HepG2 (cell line): ENCODE measurements around the gene NRK. TPM values are rescaled to one million over a fixed set of nuclear protein-coding genes. Genes with fewer than 3 reads are reported as not detected.

Source experiments
- ATAC-seq: fragments of 200-7000 bp; cut with Tn5 transposase; 3 replicates; pipeline ENCODE4 v1.9.1; 2020; ENCODE audit warnings: mild to moderate bottlenecking, moderate library complexity
- BruUV-seq: library from RNA; stranded (reverse); fragments of 400-500 nt; replicated peaks from 2 replicates; lab custom pipeline; 2021; lab: Mats Ljungman, UMichigan
- CTCF ChIA-PET: fragments of 300-600 bp; formaldehyde crosslinking; extraction: SDS; loops from one replicate; lab custom pipeline; 2021; ENCODE audit warnings: low total read pairs, inconsistent platforms, low intra/inter-chr PET ratio; lab: Yijun Ruan, JAX
- POLR2A ChIA-PET: fragments of 350-600 bp; sonication (Branson Sonifier 250); formaldehyde crosslinking; loops from one replicate; lab custom pipeline; 2020; ENCODE audit warnings: antibody characterized with exemption, inconsistent platforms; lab: Yijun Ruan, JAX
- DNase-seq: peaks from one replicate; pipeline ENCODE4 v3.0.0-alpha.2; 2015; ENCODE audit warnings: low spot score
- FAIRE-seq: peaks from 3 replicates; lab custom pipeline; 2011; peaks lifted over from hg19 to GRCh38; lab: Jason Lieb, UNC
- H2AFZ ChIP-seq: one replicate; pipeline ENCODE4 v1.6.1; 2011; ENCODE audit warnings: low read length, inconsistent platforms
- H3K27ac ChIP-seq: fragments of 300-600 bp; 3 replicates; pipeline ENCODE4 v1.8.0; 2011; ENCODE audit warnings: mixed run types, mild to moderate bottlenecking, mixed read lengths, low read length, inconsistent platforms; ENCODE audit not compliant: insufficient read depth; ENCODE audit errors: extremely low read length
- H3K27me3 ChIP-seq, 2 experiments: fragments of 200-600 bp in 1 of 2; 2 replicates in 1 of 2; 3 replicates in 1 of 2; pipeline versions ENCODE4 v1.6.0 to v1.8.0; 2011; ENCODE audit warnings: low read length in 2 of 2, mild to moderate bottlenecking in 2 of 2, moderate library complexity in 2 of 2, inconsistent platforms in 1 of 2; ENCODE audit not compliant: insufficient read depth in 2 of 2, control insufficient read depth in 1 of 2
- H3K36me3 ChIP-seq, 2 experiments: fragments of 200-600 bp in 1 of 2; replicated peaks in 1 of 2; 2 replicates in 1 of 2; 3 replicates in 1 of 2; pipeline versions ENCODE4 v1.5.1 to v1.8.0; 2011; ENCODE audit warnings: low read length in 2 of 2, inconsistent platforms in 1 of 2; ENCODE audit not compliant: insufficient read depth in 2 of 2, control insufficient read depth in 1 of 2
- H3K4me1 ChIP-seq: 2 replicates; pipeline ENCODE4 v1.5.1; 2012; ENCODE audit warnings: low read length, inconsistent platforms; ENCODE audit not compliant: insufficient read depth
- H3K4me2 ChIP-seq: 2 replicates; pipeline ENCODE4 v1.6.0; 2011; ENCODE audit warnings: low read depth, low read length, inconsistent platforms
- H3K4me3 ChIP-seq, 3 experiments: fragments of 200-600 bp in 1 of 3; sonication (generic), shearing (Covaris generic) in 1 of 3; replicated peaks in 1 of 3; 2 replicates each; pipeline ENCODE4 v1.5.1; 2011 to 2016; ENCODE audit warnings: low read length in 3 of 3, inconsistent platforms in 2 of 3, low read depth in 2 of 3, mild to moderate bottlenecking in 2 of 3, control low read depth in 1 of 3, mixed read lengths in 1 of 3; ENCODE audit not compliant: insufficient read depth in 1 of 3
- H3K79me2 ChIP-seq: one replicate; pipeline ENCODE4 v1.6.1; 2011; ENCODE audit warnings: low read length, inconsistent platforms; ENCODE audit not compliant: insufficient read depth
- H3K9ac ChIP-seq: 2 replicates; pipeline ENCODE4 v1.6.0; 2011; ENCODE audit warnings: mild to moderate bottlenecking, low read depth, low read length, inconsistent platforms; ENCODE audit not compliant: insufficient read depth
- H3K9me3 ChIP-seq: 2 replicates; pipeline ENCODE4 v1.5.1; 2012; ENCODE audit warnings: mild to moderate bottlenecking, low read length
- H4K20me1 ChIP-seq: 2 replicates; pipeline ENCODE4 v1.6.0; 2011; ENCODE audit warnings: inconsistent platforms, mild to moderate bottlenecking, low read length, moderate library complexity; ENCODE audit not compliant: insufficient read depth
- ATF1 ChIP-seq: IDR thresholded peaks from 2 replicates; pipeline ENCODE4 v1.6.1; 2016; ENCODE audit warnings: mild to moderate bottlenecking, control low read depth
- CBX1 ChIP-seq: IDR thresholded peaks from one replicate; pipeline ENCODE4 v1.6.1; 2016; ENCODE audit warnings: antibody characterized with exemption, low read depth
- CCAR2 ChIP-seq: fragments of 200-400 bp; formaldehyde crosslinking; optimal IDR thresholded peaks from 2 replicates; pipeline ENCODE3; 2018; ENCODE audit warnings: low read depth, mild to moderate bottlenecking, low read length, moderate library complexity
- CEBPG ChIP-seq: IDR thresholded peaks from 2 replicates; pipeline ENCODE4 v1.6.1; 2016
- FOXK2 ChIP-seq: fragments of 450-650 bp; IDR thresholded peaks from 2 replicates; pipeline ENCODE4 v1.6.1; 2016
- MED13 ChIP-seq: sonication (generic); formaldehyde crosslinking; IDR thresholded peaks from 2 replicates; pipeline ENCODE4 v1.5.0; 2020; ENCODE audit warnings: missing genetic modification reagents
- SMAD9 ChIP-seq: sonication (generic); formaldehyde crosslinking; IDR thresholded peaks from 2 replicates; pipeline ENCODE4 v1.5.1; 2020; ENCODE audit warnings: mild to moderate bottlenecking, missing genetic modification reagents
- ZNF563 ChIP-seq: sonication (generic); formaldehyde crosslinking; IDR thresholded peaks from 2 replicates; pipeline ENCODE4 v1.8.0; 2022; ENCODE audit warnings: mild to moderate bottlenecking, moderate library complexity, missing genetic modification reagents
- ZNF883 ChIP-seq: sonication (generic); formaldehyde crosslinking; IDR thresholded peaks from 2 replicates; pipeline ENCODE4 v1.5.1; 2020; ENCODE audit warnings: mild to moderate bottlenecking, missing genetic modification reagents; ENCODE audit errors: not compliant biosample characterization
- WGBS: methylation state at CpG from one replicate; pipeline ENCODE4 v1.1.6; 2017; ENCODE audit warnings: low lambda C conversion rate; 5-methylcytosine and 5-hydroxymethylcytosine counted together
- in situ Hi-C: cut with HindIII; loops from 2 replicates; pipeline ENCODE4 v1.10.0; 2017; ENCODE audit warnings: low pct_unique_long_range_greater_than_20kb; ENCODE audit not compliant: extremely low pct_ligation_motif_present
- intact Hi-C: fragments of 100-400 bp; cut with micrococcal nuclease; formaldehyde crosslinking; loops from one replicate; pipeline ENCODE4 v1.10.0; 2022; ENCODE audit not compliant: unreplicated experiment
- polyA plus RNA-seq, 8 experiments: library from polyadenylated mRNA; depleted of rRNA in 3 of 8; stranded (reverse) in 7 of 8; unstranded in 1 of 8; fragments of >200 nt; fragmentation: Illumina TruSeq in 4 of 8; extraction: Trizol in 4 of 8; gene quantifications; 2 replicates each; pipeline versions ENCODE4 v1.2.1 to v1.2.3, GENCODE V29; 2011 to 2016; ENCODE audit warnings: low read depth in 4 of 8, missing spikeins in 1 of 8, mixed read lengths in 1 of 8; ENCODE audit not compliant: insufficient read depth in 1 of 8
- total RNA-seq, 5 experiments: library from RNA; depleted of rRNA; stranded (reverse); fragments of >200 nt; fragmentation: Illumina TruSeq; extraction: Trizol; gene quantifications; 2 replicates each; pipeline ENCODE4 v1.2.3, GENCODE V29; 2016; ENCODE audit warnings: low read depth in 1 of 5
- TF ChIP-seq, protein P1 (sequence below): sonication (generic); formaldehyde crosslinking; IDR thresholded peaks from 2 replicates; pipeline ENCODE4 v1.5.0; 2020; ENCODE audit warnings: mild to moderate bottlenecking, missing genetic modification reagents
- TF ChIP-seq, protein P2 (sequence below): sonication (generic); formaldehyde crosslinking; IDR thresholded peaks from 2 replicates; pipeline ENCODE4 v1.4.0; 2020; ENCODE audit warnings: missing genetic modification reagents, mild to moderate bottlenecking, borderline replicate concordance
- TF ChIP-seq, protein P3 (sequence below): sonication (generic); formaldehyde crosslinking; IDR thresholded peaks from 2 replicates; pipeline ENCODE4 v1.4.0; 2020; ENCODE audit warnings: missing genetic modification reagents
- TF ChIP-seq, protein P4 (sequence below): sonication (generic); formaldehyde crosslinking; IDR thresholded peaks from 2 replicates; pipeline ENCODE4 v1.8.1; 2023; ENCODE audit warnings: mild to moderate bottlenecking, moderate library complexity, missing genetic modification reagents
- TF ChIP-seq, protein P5 (sequence below): sonication (generic); formaldehyde crosslinking; IDR thresholded peaks from 2 replicates; pipeline ENCODE4 v1.4.0; 2020; ENCODE audit warnings: mild to moderate bottlenecking, missing genetic modification reagents

The NRK gene
- total and polyA plus RNA-seq, 2 of the 13 experiments (the other 11 are each of a cell fraction or from before 2014, with no cell fraction given), result not detected

DNA sequence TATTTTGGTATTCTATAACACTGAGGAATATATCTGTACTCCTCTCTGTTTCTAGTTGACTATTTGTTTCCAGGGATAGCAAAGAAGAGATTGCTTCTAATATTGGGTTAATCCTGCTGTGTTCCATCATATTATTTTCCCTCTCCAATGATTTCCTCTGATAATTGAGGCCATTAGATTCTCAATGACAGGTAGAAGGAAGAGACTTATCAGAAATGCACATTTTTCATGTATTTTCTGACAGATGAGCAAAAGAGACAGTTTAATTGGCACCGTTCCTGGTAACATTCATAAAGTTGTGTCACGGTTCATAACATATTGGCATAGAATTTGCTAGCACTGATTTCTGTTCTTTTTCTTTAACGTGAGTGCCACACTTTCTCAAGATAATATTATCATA is 58.2 kb downstream of the NRK start:
- 3% methylated on average over 3 of the region's 3 CpGs for WGBS
- BruUV-seq, result no TSS peak
- no peak overlapping the region for H3K27ac ChIP-seq
- TF ChIP-seq, protein P1, sequence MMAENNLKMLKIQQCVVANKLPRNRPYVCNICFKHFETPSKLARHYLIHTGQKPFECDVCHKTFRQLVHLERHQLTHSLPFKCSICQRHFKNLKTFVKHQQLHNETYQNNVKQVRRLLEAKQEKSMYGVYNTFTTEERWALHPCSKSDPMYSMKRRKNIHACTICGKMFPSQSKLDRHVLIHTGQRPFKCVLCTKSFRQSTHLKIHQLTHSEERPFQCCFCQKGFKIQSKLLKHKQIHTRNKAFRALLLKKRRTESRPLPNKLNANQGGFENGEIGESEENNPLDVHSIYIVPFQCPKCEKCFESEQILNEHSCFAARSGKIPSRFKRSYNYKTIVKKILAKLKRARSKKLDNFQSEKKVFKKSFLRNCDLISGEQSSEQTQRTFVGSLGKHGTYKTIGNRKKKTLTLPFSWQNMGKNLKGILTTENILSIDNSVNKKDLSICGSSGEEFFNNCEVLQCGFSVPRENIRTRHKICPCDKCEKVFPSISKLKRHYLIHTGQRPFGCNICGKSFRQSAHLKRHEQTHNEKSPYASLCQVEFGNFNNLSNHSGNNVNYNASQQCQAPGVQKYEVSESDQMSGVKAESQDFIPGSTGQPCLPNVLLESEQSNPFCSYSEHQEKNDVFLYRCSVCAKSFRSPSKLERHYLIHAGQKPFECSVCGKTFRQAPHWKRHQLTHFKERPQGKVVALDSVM, result no peak
- TF ChIP-seq, protein P2, sequence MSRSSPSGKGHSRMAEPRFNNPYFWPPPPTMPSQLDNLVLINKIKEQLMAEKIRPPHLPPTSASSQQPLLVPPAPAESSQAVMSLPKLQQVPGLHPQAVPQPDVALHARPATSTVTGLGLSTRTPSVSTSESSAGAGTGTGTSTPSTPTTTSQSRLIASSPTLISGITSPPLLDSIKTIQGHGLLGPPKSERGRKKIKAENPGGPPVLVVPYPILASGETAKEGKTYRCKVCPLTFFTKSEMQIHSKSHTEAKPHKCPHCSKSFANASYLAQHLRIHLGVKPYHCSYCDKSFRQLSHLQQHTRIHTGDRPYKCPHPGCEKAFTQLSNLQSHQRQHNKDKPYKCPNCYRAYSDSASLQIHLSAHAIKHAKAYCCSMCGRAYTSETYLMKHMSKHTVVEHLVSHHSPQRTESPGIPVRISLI, result no peak
- no peak for TF ChIP-seq MED13 (CRISPR knock-in tag)
- TF ChIP-seq ZNF563 (CRISPR knock-in tag), result no peak
- TF ChIP-seq, protein P3, sequence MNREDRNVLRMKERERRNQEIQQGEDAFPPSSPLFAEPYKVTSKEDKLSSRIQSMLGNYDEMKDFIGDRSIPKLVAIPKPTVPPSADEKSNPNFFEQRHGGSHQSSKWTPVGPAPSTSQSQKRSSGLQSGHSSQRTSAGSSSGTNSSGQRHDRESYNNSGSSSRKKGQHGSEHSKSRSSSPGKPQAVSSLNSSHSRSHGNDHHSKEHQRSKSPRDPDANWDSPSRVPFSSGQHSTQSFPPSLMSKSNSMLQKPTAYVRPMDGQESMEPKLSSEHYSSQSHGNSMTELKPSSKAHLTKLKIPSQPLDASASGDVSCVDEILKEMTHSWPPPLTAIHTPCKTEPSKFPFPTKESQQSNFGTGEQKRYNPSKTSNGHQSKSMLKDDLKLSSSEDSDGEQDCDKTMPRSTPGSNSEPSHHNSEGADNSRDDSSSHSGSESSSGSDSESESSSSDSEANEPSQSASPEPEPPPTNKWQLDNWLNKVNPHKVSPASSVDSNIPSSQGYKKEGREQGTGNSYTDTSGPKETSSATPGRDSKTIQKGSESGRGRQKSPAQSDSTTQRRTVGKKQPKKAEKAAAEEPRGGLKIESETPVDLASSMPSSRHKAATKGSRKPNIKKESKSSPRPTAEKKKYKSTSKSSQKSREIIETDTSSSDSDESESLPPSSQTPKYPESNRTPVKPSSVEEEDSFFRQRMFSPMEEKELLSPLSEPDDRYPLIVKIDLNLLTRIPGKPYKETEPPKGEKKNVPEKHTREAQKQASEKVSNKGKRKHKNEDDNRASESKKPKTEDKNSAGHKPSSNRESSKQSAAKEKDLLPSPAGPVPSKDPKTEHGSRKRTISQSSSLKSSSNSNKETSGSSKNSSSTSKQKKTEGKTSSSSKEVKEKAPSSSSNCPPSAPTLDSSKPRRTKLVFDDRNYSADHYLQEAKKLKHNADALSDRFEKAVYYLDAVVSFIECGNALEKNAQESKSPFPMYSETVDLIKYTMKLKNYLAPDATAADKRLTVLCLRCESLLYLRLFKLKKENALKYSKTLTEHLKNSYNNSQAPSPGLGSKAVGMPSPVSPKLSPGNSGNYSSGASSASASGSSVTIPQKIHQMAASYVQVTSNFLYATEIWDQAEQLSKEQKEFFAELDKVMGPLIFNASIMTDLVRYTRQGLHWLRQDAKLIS (CRISPR knock-in tag), result no peak
- TF ChIP-seq CBX1, result no peak
- TF ChIP-seq CEBPG (CRISPR knock-in tag), result no peak
- no peak for TF ChIP-seq FOXK2
- no peak for TF ChIP-seq SMAD9 (CRISPR knock-in tag)
- no peak for TF ChIP-seq ZNF883
- TF ChIP-seq, protein P4, sequence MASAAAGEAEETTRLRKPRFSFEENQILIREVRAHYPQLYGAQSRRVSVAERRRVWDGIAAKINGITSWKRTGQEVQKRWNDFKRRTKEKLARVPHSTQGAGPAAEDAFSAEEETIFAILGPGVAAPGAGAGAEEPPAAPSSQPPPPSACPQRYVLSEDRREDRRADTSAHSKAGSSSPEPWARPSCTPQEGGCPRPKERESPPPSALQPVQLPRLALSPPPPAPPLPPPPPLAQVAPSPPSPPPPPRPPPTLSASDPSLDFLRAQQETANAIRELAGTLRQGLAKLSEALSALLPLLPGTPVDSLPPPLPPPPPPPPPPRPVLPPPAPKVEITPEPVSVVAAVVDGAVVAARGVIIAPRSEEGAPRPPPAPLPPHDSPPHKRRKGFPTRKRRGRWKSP (CRISPR knock-in tag), result no peak
- TF ChIP-seq, protein P5, sequence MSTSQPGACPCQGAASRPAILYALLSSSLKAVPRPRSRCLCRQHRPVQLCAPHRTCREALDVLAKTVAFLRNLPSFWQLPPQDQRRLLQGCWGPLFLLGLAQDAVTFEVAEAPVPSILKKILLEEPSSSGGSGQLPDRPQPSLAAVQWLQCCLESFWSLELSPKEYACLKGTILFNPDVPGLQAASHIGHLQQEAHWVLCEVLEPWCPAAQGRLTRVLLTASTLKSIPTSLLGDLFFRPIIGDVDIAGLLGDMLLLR, result no peak
- TF ChIP-seq CCAR2, result no peak
- TF ChIP-seq ATF1 (CRISPR knock-in tag), result no peak
- no peak overlapping the region for H3K4me3 ChIP-seq
- in situ Hi-C loops, result no loop called here
- H3K9ac ChIP-seq, result no peak overlapping the region
- no peak overlapping the region for H2AFZ ChIP-seq
- no peaks in the 10 kb centered on the region for H3K27me3 ChIP-seq
- FAIRE-seq (no peak), DNase-seq (no peak), ATAC-seq (no peak)
- no peaks in the 10 kb centered on the region for H3K79me2 ChIP-seq
- H3K4me1 ChIP-seq, result no peaks in the 10 kb centered on the region
- POLR2A ChIA-PET, result no interaction called here
- H4K20me1 ChIP-seq, result no peaks in the 10 kb centered on the region
- H3K36me3 ChIP-seq, result no peaks in the 10 kb centered on the region
- H3K4me2 ChIP-seq, result no peak overlapping the region
- intact Hi-C loops, result no loop called here
- H3K9me3 ChIP-seq, result no peaks in the 10 kb centered on the region
- CTCF ChIA-PET, result no interaction called here
